ENCODE data around the gene CELF3. TPM values are rescaled to one million over a fixed set of nuclear protein-coding genes. Genes with fewer than 3 reads are reported as not detected.
"Not testable (repeated sequence)": the region's sequence is repeated elsewhere in the genome, so short reads cannot be mapped to it uniquely, and the experiment has no call there.

The CELF3 gene
- total RNA-seq, 4 donors from 2014 or later, result 1.2 TPM; not detected in 3

DNA sequence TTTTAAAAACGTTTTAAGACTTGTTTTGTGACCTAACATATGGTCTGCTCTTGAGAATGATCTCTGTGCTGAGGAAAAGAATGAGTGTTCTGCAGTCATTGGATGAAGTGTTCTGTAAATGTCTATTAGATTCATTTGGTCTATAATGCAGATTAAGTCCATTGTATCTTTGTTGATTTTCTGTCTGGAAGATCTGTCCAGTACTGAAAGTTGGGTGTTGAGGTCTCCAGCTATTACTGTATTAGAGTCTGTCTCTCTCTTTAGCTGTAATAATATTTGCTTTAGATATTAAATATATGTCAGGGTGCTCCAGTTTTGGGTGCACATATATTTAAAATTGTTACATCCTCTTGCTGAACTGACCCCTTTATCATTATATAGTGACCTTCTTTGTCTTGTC lies 43.2 kb downstream of the CELF3 start:
- no peak overlapping the region for H3K4me3 ChIP-seq
- no peak for TF ChIP-seq POLR2A (IDR thresholded peaks at IDR 0.05)
- TF ChIP-seq CTCF (IDR thresholded peaks at IDR 0.05), result no peak
- no peaks in the 10 kb centered on the region for H3K4me1 ChIP-seq
- no peak overlapping the region for H3K27ac ChIP-seq
- intact Hi-C loops (cut with DNase I; ENCODE audit: low total_unique reads), result no loop called here
- no peak for DNase-seq
- H3K36me3 ChIP-seq, result no peaks in the 10 kb centered on the region
- no peaks in the 10 kb centered on the region for H3K9me3 ChIP-seq
- no peaks in the 10 kb centered on the region for H3K27me3 ChIP-seq

DNA sequence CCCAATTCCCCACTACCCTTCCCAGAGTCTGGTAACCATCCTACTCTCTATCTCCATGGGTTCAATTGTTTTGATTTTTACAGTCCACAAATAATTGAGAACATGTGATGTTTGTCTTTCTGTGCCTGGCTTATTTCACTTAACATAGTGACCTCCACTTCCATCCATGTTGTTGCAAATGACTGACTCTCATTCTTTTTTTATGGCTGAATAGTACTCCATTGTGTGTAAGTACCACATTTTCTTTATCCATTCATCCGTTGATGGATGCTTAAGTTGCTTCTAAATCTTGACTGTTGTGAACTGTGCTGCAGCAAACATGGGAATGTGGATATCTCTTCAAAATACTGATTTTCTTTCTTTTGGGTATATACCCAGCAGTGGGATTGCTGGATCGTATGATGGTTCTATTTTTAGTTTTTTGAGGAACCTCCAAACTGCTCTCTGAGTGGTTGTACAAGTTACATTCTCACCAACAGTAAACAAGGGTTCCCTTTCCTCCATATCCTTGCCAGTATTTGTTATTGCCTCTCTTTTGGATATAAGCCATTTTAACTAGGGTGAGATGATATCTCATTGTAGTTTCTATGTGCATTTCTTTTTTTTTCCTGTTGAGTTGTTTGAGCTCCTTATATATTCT lies 46.4 kb downstream of the CELF3 start:
- H3K4me3 ChIP-seq; DNase-seq; H3K9me3 ChIP-seq; intact Hi-C loops (cut with DNase I; ENCODE audit: low total_unique reads); H3K27me3 ChIP-seq; H3K36me3 ChIP-seq; H3K27ac ChIP-seq; H3K4me1 ChIP-seq: not testable (repeated sequence)

- no peaks in the 10 kb centered on the region for H3K27me3 ChIP-seq
- DNase-seq, result no peak
- intact Hi-C loops (cut with DNase I; ENCODE audit: low total_unique reads), result no loop called here
- H3K27ac ChIP-seq, result no peak overlapping the region
- TF ChIP-seq POLR2A (IDR thresholded peaks at IDR 0.05) (no peak), CTCF (IDR thresholded peaks at IDR 0.05) (no peak)
- no peaks in the 10 kb centered on the region for H3K9me3 ChIP-seq
- no peaks in the 10 kb centered on the region for H3K4me1 ChIP-seq
- H3K4me3 ChIP-seq, result no peak overlapping the region
- no peaks in the 10 kb centered on the region for H3K36me3 ChIP-seq
Measured at GRCh38 chr1:151668090-151668489, 48.5 kb downstream of the CELF3 start.

DNA sequence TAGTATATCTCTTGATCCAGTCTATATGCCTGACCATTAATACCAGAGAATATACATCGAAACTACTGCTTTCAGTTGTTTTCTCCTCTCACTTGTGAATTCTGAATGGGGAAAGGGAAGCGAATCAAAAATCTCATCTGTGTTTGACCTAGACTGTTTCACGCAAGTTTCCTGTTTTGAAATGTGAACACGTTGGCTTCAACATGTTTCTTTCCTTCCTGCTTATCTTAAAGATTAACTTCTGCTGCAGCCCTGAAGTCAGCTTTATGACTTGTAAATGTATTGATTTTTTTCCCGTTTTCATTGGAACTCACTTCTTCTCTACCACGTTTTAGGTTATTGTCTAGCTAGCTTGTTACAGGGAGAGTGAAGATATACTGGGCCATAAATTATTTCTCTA lies 54.9 kb downstream of the CELF3 start:
- H3K27ac ChIP-seq, result no peak overlapping the region
- H3K36me3 ChIP-seq, result no peaks in the 10 kb centered on the region
- H3K4me1 ChIP-seq, result no peaks in the 10 kb centered on the region
- TF ChIP-seq POLR2A (IDR thresholded peaks at IDR 0.05) (no peak), CTCF (IDR thresholded peaks at IDR 0.05) (no peak)
- H3K27me3 ChIP-seq, result no peaks in the 10 kb centered on the region
- no peak for DNase-seq
- no peaks in the 10 kb centered on the region for H3K9me3 ChIP-seq
- intact Hi-C loops (cut with DNase I; ENCODE audit: low total_unique reads), result no loop called here
- no peak overlapping the region for H3K4me3 ChIP-seq

GRCh38 chr1:151655371-151655770 lies 61.2 kb downstream of the CELF3 start:
- DNase-seq, result no peak
- Histone ChIP-seq H3K27ac (no peak overlapping the region), H3K27me3 (no peaks in the 10 kb centered on the region), H3K4me1 (no peaks in the 10 kb centered on the region), H3K36me3 (no peaks in the 10 kb centered on the region), H3K4me3 (no peak overlapping the region), H3K9me3 (no peaks in the 10 kb centered on the region)
- no peak for TF ChIP-seq CTCF (IDR thresholded peaks at IDR 0.05)
- TF ChIP-seq POLR2A (IDR thresholded peaks at IDR 0.05), result no peak
- intact Hi-C loops (cut with DNase I; ENCODE audit: low total_unique reads), result no loop called here

- intact Hi-C loops (cut with DNase I; ENCODE audit: low total_unique reads), result no loop called here
- no peak for DNase-seq
Measured at GRCh38 chr1:151653397-151653796, 63.2 kb downstream of the CELF3 start.

More at GRCh38 chr1:151653397-151653796, 63.2 kb downstream of the CELF3 start:
- no peaks in the 10 kb centered on the region for H3K9me3 ChIP-seq
- H3K27me3 ChIP-seq, result no peaks in the 10 kb centered on the region
- no peak overlapping the region for H3K27ac ChIP-seq
- H3K4me3 ChIP-seq, result no peak overlapping the region
- TF ChIP-seq CTCF (IDR thresholded peaks at IDR 0.05) (no peak), POLR2A (IDR thresholded peaks at IDR 0.05) (no peak)
- H3K36me3 ChIP-seq, result no peaks in the 10 kb centered on the region
- H3K4me1 ChIP-seq, result no peaks in the 10 kb centered on the region
